Stimulated activated CD8-positive, alpha-beta memory T cell treated with anti-CD3 and anti-CD28 coated beads, Interleukin-12 subunit alpha, Interleukin-12 subunit beta, amount 100 ng/mL, for 24 hours (primary cell): Measurements from ENCODE around the gene DLGAP4.

Source experiments
- DNase-seq: peaks from one replicate; pipeline ENCODE4 v3.0.0-alpha.2; 2020; ENCODE audit errors: extremely low read depth

Gene DLGAP4

DNA sequence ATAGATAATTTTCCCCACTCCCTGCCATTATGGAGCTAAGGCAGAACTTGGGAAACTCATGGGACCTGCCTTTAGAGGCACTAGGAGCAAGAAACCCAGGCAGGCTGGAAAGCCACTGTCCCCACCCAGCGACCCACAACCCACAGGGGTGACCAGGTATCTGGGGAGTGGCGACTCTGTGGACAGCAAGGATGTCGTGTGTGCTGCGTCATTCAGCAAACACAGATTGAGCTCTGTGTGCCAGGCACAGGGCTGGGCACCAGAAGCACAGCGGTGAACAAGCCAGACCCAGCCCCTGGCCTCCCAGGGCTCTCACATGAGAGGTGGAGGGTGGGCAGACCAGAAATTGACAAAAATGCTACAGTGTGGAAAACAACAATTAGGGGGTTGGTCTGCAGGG, 27.7 kb downstream of the DLGAP4 start:
- no peak for DNase-seq

DNA sequence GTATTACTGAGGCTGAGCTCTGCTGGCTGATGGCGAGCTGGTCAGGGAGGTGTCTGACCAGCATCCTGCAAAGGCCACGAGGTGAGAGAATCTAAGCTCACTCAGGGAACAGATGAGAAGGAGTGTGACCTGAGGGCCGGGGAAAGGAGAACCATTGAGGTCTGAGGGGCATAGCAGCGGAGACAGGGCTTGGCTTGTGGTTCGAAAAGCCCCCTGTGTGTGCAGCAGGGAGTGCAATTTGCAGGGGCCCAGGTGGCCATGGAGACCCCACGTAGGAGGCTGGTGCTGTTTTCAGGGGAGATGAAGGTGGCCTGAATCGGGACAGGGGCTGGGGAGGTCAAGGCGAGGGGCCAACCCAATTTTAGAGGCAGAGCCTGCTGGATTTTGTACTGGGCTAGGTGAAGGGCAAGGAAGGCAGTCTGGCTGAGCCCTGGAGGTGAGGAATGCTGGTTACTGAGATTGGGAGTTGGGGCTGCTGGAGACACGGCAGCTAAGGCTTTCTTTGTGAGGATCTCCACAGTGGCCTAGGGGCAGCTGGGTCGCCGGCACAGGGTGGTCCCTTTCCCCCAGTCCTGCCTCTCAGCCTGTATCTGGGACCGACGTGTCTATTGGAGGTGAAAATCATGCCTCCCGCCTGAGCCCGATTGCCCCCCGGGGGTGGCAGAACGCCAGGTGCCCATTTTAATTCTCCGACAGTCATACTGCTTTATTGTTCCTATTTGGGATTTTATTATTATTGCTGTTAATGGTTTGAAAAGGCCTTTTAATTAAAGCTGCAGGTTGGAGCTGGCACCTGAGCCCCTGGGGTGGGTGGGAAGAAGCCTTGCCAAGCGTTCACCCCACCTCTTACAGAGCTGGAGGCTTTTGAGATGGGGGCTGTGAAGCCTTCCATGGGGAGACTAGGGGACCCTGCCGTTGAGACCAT, 28.4 kb downstream of the DLGAP4 start:
- no peak for DNase-seq

DNA sequence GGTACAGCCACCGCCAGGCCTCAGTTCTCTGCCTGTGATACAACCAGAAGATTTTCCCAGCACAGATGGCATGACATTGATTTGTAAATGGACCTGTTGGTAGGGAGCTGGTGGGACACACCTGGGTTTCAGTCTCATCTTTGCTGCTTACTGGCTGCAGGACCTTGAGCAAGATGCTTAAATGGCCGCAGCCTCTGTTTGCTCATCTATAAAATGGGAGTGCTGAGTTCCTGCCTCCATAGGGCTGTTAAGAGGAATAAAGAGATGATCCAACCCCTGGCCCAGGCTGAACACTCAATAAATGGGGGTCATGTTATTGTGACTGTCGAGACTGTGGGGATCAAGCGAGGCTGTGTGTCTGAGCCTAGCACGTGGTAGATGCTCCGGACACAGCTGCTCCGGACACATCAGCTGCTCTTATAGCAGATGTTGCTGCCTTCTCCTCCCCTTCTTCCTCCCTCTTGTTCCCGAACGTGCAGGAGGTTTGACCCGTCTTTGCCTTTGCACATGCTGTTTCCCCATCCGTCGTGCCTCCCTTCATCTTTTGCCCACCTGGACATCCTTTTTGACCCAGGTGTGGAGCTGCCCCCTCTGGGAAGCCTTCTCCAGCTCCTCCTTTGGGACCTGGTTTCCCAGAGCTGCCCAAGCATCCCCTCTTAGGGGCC, 29.2 kb downstream of the DLGAP4 start:
- no peak for DNase-seq

DNA sequence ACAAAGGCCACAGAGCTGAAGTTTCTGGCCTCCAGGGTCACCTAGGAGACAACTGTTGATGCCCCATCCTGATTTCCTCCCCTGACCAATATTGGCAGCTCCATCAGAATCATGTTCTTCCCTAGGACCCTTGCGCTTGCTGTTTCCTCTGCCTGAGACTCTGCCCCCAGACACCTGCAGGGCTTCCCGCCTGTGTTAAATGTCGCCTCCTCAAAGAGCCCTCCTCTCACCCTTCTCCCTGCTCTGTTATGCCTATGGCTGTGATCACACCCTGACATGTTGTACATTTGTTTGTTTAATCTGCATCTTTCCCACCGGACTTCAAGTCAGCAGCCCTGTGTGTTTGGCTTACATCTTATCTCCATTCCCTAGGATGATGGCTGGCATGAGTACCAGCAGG, 30.1 kb downstream of the DLGAP4 start:
- no peak for DNase-seq

DNA sequence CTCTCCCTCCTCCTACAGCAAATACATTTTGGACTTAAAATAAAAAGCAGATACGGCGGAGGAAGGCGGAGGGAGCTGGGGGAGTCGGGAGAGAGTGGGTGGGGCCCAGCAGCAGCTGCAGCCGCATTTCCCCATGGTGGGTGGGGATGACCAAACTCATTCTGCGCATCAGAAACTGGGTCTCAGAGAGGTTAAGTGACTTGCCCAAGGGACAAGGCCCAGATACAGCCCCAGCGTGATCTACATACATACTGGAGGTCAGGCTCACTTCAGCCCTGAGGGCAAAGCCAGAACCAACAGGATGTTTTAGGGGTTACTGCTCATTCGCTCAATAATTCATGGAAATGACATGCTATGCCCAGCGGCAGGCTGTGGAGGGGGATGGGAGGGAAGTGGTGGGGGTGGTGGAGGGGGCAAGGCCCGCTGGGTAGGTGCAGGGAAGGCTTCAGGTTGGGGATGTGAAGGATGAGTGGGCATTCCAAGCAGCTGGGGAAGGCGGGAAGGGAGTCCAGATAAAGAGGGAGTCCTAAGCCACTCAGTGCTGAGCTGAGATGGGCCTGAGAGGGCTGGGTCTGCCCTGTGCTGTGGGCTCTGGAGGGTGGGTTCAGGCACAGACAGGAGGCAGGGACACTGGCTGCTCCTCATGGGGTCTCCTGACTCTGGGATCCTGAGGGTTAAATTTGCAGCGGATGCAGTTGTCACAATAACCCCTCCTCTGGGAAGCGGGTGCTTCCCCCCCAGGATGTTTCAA, 31.0 kb downstream of the DLGAP4 start:
- no peak for DNase-seq

DNA sequence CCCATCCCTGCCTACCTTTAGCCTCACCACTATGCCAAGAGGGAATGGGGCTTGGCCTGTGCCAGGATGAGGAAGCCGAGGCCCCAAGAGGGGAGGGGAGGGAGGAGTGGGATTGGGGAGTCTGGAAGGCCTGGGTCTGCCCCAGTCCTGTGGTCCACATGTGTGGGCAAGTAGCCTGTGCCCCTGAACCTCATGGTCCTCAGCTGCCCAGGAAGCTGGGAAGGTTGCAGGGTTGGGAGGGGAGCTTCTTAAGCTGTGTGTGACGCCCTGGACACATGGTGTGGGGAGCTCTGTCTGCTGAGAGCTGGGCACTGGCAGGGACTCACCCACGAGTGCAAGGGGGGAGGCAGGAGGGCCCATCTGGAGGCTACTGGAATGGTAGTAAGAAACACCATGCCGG, 31.7 kb downstream of the DLGAP4 start:
- no peak for DNase-seq

DNA sequence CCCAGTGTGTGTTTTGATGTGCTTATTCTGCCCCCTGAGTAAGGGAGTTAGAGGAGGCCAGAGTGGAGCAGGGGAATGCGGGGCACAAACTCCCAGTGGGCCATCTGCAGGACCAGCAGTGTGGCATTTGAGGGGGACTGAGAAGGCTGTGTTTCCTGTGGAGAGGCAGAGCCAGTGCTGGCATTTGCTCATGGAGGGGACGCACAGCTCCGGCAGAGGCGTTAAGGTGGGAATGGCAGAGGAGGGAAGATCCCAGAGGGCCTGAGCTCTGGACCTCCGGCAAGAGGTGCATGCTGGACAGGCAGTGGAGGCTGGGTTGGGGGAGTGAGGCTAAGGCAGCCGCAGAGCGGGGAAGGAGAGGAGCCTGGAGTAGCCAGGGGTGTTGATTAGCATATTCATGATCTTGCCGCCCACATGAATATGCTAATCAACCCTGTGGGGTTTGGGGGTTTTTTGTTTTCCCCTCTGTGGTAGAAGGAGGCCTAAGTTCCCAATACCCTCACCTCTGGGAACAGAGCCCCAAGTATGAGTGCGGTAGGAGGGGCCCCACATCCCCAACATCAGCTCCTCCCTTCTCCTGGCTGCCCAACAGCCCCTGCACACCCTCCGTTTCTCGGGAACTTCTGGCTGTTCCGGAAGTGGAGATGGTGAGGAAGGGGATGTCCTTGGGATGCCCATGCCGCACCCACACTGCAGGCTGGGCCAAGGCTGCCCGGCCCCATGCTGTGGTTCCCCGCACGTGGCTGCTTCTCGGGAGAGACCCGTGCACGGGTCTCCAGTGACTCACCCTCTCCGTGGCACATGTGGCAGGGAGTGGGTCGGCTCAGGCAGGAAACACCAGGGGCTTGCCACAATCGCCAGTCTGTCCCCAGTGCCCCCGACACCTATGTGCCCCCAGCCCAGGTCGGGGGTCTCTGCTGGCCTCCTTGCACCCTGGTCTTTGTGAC, 33.8 kb downstream of the DLGAP4 start:
- DNase-seq, result no peak

DNA sequence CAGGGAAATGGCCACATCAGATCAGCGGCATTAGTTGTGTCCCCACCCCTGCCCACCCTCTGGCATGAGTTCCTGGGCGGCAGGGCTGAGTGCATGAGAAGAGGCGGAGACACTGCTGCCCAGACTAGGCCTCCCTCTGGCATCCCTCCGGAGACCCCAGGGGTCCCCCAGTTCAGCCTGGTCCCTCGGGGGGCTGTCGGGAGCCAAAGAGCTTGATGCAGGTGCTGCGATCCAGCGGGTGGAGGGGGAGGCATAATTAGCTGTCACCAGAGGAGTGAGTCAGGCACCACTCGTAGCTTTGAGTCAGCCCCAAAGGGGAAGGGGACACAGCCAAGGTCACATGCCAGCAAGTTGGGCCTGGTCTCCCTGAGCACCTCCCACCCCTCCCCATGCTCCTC, 34.5 kb downstream of the DLGAP4 start:
- no peak for DNase-seq

DNA sequence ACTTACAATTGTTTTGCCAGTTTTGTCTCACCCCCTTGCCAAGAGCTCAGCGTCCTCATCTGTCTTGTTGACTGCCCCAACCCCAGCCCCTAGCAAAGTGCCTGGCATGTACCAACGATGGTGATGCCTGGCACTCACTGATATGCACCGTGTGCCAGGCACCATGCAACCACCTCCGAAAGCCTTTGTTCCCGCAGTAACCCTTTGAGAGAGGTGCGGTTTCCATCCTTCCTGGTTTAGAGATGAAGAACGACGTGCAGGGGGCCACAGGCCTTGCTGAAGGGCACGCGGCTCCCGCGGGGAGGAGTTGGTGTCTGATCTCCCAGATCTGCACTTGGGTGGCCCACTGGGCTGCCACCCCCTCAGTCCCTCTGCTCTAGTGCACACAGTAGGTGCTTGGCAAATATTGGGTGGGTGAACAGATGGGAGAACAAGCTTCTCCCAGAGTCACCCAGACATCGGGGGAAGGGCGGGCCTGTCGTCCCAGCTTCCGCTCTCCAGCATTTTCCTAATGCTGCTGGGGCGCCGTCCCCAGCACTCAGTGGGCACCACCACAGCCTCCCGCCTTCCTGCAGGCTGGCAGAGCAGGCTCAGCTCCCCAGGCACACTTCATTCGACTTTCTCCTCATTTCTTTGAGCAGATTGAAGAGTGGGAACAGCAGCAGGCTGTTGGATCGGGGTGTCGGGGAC, 35.3 kb downstream of the DLGAP4 start:
- DNase-seq, result no peak

DNA sequence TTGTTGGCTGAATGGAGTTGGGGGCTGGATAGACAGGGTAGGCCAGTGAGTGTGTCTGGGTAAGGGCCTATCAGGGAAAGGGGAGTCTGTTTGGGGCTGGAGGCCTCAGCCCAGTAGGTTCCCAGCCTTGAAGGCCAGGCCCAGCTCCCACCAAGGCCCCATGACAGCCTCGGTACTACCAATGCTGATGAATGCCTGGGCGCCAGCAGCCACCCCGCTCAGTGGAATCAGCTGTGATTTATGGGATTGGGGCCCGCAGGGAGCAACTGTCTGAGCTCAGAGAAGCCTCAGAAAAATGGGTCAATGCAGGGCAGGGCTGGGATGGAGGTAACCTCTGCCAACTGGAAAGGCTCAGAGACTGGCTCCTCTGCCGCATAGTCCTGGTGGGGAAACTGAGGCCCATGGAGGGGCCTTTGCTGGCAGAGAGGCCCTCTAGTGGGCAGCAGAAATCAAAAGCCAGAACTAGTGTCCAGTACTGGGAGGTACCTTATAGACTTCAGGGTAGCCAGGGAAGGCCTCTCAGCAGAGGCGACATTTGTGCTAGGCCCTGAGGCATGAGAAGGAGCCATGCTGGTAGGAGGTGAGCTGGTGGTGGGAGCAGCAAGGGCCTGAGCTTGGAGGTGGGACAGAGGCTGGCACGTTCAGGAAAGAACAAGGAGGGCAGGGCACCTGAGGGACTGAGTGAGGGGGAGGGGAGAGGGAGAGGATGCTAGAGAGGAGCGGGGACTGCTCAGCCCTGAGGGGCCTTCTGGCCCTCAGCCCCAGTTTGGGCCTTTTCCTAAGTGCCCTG, 36.4 kb downstream of the DLGAP4 start:
- DNase-seq, result no peak

DNA sequence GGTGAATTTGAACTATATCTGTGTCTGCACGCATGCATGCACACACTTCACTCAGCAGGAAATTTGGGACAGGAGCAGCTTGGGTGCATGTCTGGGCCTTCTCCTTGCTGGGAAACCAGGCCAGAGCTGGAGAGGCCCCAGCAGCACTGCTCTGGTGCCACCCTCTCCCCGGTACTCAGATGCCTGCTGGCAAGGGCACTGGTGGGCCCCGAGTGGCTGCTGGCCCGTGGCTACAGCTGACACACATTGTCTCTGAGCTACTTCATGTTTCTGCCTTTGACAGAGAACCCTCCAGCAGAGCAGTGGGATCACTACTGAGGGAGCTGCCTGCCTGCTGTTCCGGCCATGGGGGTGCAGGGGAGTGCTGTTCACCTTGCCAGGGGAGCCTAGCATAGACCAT, 37.5 kb downstream of the DLGAP4 start:
- no peak for DNase-seq

DNA sequence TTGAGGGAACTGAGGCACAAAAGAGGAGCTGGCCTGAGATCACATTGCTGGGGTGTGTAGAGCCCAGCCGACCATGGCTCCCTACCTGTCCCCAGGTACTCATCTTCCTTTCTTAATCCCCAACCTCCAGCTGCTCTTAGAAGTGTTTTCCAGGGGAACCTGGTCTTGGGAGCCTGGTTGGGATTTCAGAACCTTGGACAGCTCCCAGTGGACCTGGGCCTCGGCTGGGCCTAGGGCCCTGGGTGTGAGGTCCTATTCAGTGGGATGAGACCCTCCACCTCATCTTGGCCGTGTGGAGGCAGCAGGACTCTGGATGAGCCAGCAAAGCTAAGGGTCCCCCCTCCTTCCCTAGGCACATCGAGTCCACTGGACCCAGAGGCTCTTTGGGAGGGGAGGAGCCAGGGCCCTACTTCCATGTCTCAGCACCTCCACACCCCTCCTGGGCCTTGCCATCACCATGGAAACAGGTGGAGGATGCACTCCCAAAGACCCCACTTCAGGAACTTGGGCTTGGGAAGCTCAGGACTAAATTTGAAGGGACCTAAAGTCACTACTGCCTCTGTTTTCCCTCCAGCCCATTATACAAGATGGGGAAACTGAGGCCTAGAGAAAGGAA, 38.5 kb downstream of the DLGAP4 start:
- DNase-seq, result no peak

DNA sequence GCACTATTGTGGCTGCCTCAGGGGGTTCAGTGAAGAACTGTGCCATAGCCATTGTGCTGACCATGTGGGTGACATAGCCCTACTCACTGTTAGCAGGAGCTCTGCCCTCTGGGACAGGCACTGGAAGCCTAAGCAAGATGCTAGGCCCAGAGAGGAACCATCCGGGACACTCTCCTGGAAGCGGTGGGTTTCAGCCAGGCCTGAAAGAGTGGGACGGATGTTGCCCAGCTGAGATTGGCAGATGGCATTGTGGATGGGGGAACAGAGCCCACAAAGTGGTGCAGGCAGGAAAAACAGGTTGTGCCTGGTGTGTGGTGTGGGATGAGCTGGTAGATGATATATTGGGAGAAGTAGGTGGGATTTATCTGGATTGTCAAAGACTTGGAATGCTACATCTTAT, 40.1 kb downstream of the DLGAP4 start:
- DNase-seq, result no peak

DNA sequence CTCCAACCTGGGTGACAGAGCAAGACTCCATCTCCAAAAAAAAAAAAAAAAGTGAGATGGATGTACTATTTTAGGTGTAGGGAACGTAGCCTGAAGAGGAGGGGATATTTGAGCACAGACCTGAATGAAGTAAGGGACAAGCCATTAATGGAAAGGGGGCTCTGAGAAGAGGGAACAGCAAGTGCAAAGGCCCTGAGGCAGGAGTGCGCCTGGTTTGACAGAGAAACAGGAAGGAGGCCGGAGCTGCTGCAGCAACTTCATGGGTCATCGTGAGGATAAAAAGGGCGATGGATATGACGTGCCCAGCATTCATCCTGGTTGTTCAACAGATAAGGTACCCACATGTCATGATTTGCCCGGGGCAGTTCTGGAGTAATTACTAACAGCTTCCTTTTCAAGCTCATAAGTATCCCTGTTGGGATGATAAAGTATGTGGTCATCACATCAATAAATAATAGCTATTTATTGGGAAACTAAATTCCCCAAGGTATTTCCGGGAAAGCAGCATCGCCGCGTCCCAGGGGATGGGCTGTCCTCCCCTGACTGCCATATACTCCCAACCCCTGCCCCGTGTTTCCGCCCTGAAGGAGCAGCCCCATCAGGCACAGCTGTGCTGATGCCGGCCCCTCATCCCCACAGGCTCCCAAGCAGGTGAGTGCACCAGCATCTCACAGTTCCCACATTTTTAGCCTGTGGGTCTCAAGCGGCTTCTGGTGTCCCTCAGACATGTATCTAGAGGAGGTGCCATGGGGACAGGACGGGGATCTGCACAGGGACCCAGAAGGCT, 43.4 kb downstream of the DLGAP4 start:
- no peak for DNase-seq

DNA sequence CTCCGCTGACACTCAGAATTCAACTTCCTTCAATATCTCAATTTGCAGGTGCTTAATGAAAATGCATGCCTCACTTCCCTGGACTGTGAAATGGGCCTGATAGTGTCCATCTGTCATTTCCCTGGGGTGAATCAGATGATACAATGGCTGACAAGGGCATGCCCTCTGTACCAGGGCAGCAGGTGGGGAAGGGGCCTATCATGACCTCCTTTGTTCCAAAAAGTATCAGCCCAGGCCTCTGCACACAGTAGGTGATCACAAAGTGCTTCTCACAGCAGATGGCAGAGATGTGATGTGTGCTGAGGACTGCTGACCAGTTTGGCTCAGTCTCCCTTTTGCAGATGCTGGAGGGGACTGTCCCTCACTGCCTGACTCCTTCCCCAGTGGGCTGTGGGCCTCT, 44.3 kb downstream of the DLGAP4 start:
- DNase-seq, result no peak

DNA sequence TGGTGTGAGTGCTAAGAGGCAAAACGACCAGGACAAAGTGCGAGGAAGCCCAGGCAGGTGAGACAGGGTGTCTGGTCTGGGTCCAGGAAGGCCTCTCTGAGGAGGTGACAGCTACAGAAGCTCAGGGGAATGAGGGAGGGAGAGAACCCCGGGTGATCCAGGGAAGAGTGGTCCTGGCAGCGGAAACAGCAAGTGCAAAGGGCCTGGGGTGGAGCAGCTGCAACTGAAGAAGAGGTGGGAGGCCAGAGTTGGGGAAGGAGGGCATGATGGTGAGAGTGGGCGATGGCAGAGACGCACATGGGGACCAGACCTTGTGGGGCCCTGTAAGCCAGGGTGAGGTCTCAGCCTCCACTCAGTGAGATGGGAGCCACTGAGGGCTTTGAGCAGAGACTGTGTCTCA, 45.8 kb downstream of the DLGAP4 start:
- DNase-seq, result no peak

DNA sequence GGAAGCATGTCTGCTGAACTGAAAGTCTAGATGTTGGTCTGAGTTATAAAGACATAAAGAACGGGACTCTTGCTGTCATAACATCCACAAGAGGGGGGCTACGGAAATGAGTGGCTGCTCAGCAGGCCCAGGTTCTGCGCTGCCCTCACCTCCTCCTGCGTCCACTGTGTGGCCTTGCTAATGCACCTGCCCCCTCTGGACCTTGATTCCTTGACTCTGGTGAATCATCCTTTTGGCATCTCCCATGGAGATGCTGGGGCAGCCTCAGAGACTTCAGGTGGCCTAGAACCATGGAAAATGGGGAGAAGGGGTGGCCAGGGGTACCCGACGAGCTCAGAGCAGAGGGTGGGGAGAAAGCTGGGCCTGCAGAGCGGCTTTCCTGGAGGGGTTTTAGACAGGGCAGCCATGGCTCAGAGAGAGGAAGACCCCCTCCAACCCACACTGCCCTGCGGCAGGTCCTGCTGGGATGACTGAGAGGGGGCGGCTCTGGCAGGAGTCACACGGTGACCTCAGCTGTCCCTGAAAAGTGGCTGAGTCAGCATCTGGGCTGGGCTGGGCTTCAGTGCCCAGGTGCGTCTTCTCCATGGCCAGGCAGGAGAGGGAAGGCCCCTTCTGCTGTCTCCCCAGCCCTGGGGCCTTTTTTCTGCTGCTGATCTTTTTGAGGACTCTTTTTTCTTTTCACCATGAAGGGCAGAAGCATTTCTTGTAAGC, 46.9 kb downstream of the DLGAP4 start:
- DNase-seq, result no peak

DNA sequence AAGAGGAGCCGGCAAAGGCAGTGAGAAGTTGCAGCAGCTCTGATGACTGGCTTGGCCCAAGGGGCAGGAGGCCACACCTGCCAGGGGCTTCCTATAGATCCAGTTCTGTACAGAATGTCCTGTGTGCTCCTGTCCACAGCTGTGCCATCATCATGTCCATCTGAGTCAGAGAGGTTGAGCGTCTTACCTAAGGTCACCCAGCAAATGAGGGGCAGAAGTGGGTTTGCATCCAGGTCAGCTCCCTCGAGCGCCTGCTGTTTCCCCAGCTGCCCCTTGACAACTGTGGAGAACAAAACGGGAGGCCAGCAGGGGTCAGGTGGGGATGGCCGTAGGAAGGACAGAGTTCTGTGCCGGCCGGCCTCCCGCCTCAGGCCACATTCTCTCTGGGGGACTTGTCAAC, 47.6 kb downstream of the DLGAP4 start:
- no peak for DNase-seq
